Lung (tissue), 12 donors: Measurements from ENCODE around the gene KNDC1. TPM values are rescaled to one million over a fixed set of nuclear protein-coding genes. Genes with fewer than 3 reads are reported as not detected.

ENCODE experiments used
- ATAC-seq: fragments of 200-7000 bp; cut with Tn5 transposase; one replicate; pipeline ENCODE4 v1.9.1; 2020; ENCODE audit warnings: moderate number of reproducible peaks; ENCODE audit not compliant: insufficient read depth, low FRiP score
- DNase-seq, 3 donors: peaks; one replicate each; pipeline ENCODE4 v3.0.0-alpha.2; 2013 to 2017
- H3K27ac ChIP-seq, 2 donors: one replicate each; pipeline ENCODE4 v1.5.1; 2013; ENCODE audit warnings: mild to moderate bottlenecking in 2 of 2, moderate library complexity in 2 of 2, control low read depth in 1 of 2, inconsistent platforms in 1 of 2, low read depth in 1 of 2, low read length in 1 of 2
- H3K27me3 ChIP-seq, 3 donors: one replicate each; pipeline ENCODE4 v1.5.1; 2013; ENCODE audit warnings: low read length in 2 of 3; ENCODE audit not compliant: control insufficient read depth in 3 of 3, insufficient read depth in 3 of 3
- H3K36me3 ChIP-seq, 4 donors: one replicate each; pipeline ENCODE4 v1.5.1; 2013; ENCODE audit warnings: low read length in 4 of 4, mild to moderate bottlenecking in 1 of 4, moderate library complexity in 1 of 4; ENCODE audit not compliant: control insufficient read depth in 4 of 4, insufficient read depth in 4 of 4
- H3K4me1 ChIP-seq, 5 donors: one replicate each; pipeline ENCODE4 v1.5.1; 2013; ENCODE audit warnings: low read length in 5 of 5, mild to moderate bottlenecking in 2 of 5, moderate library complexity in 1 of 5; ENCODE audit not compliant: control insufficient read depth in 5 of 5, insufficient read depth in 5 of 5
- H3K4me3 ChIP-seq: one replicate; pipeline ENCODE4 v1.5.1; 2013; ENCODE audit warnings: mild to moderate bottlenecking, control low read depth, moderate library complexity
- H3K9ac ChIP-seq, 2 donors: one replicate each; pipeline ENCODE4 v1.5.1; 2013; ENCODE audit warnings: low read length in 2 of 2, control low read depth in 1 of 2; ENCODE audit not compliant: insufficient read depth in 1 of 2
- H3K9me3 ChIP-seq, 4 donors: one replicate each; pipeline ENCODE4 v1.5.1; 2013; ENCODE audit warnings: low read length in 3 of 4, mild to moderate bottlenecking in 1 of 4, moderate library complexity in 1 of 4; ENCODE audit not compliant: control insufficient read depth in 4 of 4, insufficient read depth in 3 of 4
- CTCF ChIP-seq: IDR thresholded peaks from 2 replicates; pipeline ENCODE4 v1.5.1; 2012; ENCODE audit warnings: mild to moderate bottlenecking; ENCODE audit errors: control extremely low read depth, extremely low read depth
- WGBS, 2 donors: extraction: QIAGEN DNeasy Blood & Tissue Kit; methylation state at CpG; one replicate each; pipeline ENCODE4 v1.1.7; 2013; 5-methylcytosine and 5-hydroxymethylcytosine counted together
- polyA plus RNA-seq, 2 donors: library from polyadenylated mRNA; stranded (reverse); fragments of 200-250 nt; gene quantifications; one replicate each; pipeline ENCODE4 v1.2.1, GENCODE V29; 2013
- total RNA-seq, 2 donors: library from RNA; depleted of rRNA in 1 of 2; stranded (reverse); fragments of >200 nt in 1 of 2; gene quantifications; one replicate each; pipeline ENCODE4 v1.2.1, GENCODE V29; 2014 to 2021
- donor health status: control.
- donor health status: control.
- donor health status: Bipolar disorder and iron deficiency.
- donor health status: healthy.
- donor health status: DM: yes; HTN: yes; CAD: no.

The KNDC1 gene
- total and polyA plus RNA-seq, 4 donors: 3.2 to 21.0 (median 6.7) TPM

- peak; percentile 75 to 85 (median 77) for DNase-seq
- Histone ChIP-seq H3K27ac (no peak overlapping the region), H3K4me1 (peaks cover 0 to 21% (median 6%) of the 10 kb centered on the region in 5 donors), H3K9me3 (peaks cover 0 to 2% (median 0%) of the 10 kb centered on the region in 4 donors), H3K4me3 (no peak overlapping the region), H3K36me3 (no peaks in the 10 kb centered on the region), H3K9ac (no peak overlapping the region), H3K27me3 (peaks cover 0 to 9% (median 0%) of the 10 kb centered on the region in 3 donors)
- ATAC-seq: no peak
- no peak for TF ChIP-seq CTCF
- 41 to 52% methylated on average over 22 to 23 of the region's 23 CpGs for WGBS, 2 donors
Measured at GRCh38 chr10:133158756-133159610, 1.0 kb upstream of the KNDC1 start.

GRCh38 chr10:133159611-133159949 is 439 bp upstream of the KNDC1 start:
- Histone ChIP-seq H3K27me3 (peaks cover 0 to 8% (median 0%) of the 10 kb centered on the region in 3 donors), H3K9me3 (peaks cover 0 to 2% (median 0%) of the 10 kb centered on the region in 4 donors), H3K4me3 (no peak overlapping the region), H3K4me1 (peaks cover 0 to 21% (median 9%) of the 10 kb centered on the region in 5 donors), H3K27ac (no peak overlapping the region), H3K36me3 (no peaks in the 10 kb centered on the region), H3K9ac (no peak overlapping the region)
- no peak for DNase-seq
- no peak for ATAC-seq
- no peak for TF ChIP-seq CTCF
- 6 to 11% methylated on average over 18 of the region's 18 CpGs for WGBS, 2 donors

GRCh38 chr10:133160826-133161471 is 930 bp downstream of the KNDC1 start:
- Histone ChIP-seq H3K4me1 (peaks cover 0 to 21% (median 9%) of the 10 kb centered on the region in 5 donors), H3K36me3 (no peaks in the 10 kb centered on the region), H3K4me3 (peak overlapping the region; percentile 15), H3K9me3 (peaks cover 0 to 2% (median 0%) of the 10 kb centered on the region in 4 donors), H3K9ac (no peak overlapping the region), H3K27me3 (peaks cover 0 to 5% (median 0%) of the 10 kb centered on the region in 3 donors), H3K27ac (no peak overlapping the region)
- WGBS, 2 donors: 4% methylated on average over 24 to 29 of the region's 29 CpGs
- no peak for ATAC-seq
- no peak for DNase-seq
- TF ChIP-seq CTCF: no peak
